Endothelial cell of umbilical vein (primary cell): Measurements from ENCODE around the gene NADK. TPM values are rescaled to one million over a fixed set of nuclear protein-coding genes. Genes with fewer than 3 reads are reported as not detected.

ENCODE experiments used
- BruUV-seq: library from RNA; stranded (reverse); fragments of 400-500 nt; replicated peaks from 2 replicates; lab custom pipeline; 2021; lab: Mats Ljungman, UMichigan
- CTCF ChIA-PET: fragments of 300-600, 350-600 bp; sonication (Branson Sonifier 250); formaldehyde crosslinking; loops from one replicate; lab custom pipeline; 2021; ENCODE audit warnings: antibody characterized with exemption, inconsistent platforms; lab: Charles Lee
- POLR2A ChIA-PET: fragments of 300-600, 350-600 bp; sonication (Branson Sonifier 250); formaldehyde crosslinking; loops from one replicate; lab custom pipeline; 2021; ENCODE audit warnings: antibody characterized with exemption, inconsistent platforms; lab: Charles Lee
- DNase-seq: peaks from one replicate; pipeline ENCODE4 v3.0.0-alpha.2; 2011; ENCODE audit warnings: low read depth, low spot score
- FAIRE-seq: peaks from 2 replicates; lab custom pipeline; 2011; peaks lifted over from hg19 to GRCh38; lab: Jason Lieb, UNC
- H2AFZ ChIP-seq: 2 replicates; pipeline ENCODE4 v1.6.0; 2012; ENCODE audit warnings: low read depth, low read length, control low read depth, inconsistent platforms
- H3K27ac ChIP-seq: 2 replicates; pipeline ENCODE4 v1.5.1; 2011; ENCODE audit warnings: low read depth, mild to moderate bottlenecking, control low read depth, low read length, moderate library complexity; ENCODE audit not compliant: insufficient read depth
- H3K27me3 ChIP-seq, 2 experiments: 2 replicates each; pipeline versions ENCODE4 v1.6.0 to v1.6.1; 2011; ENCODE audit warnings: low read length in 2 of 2, mixed read lengths in 1 of 2; ENCODE audit not compliant: control insufficient read depth in 2 of 2, insufficient read depth in 2 of 2
- H3K36me3 ChIP-seq, 2 experiments: 2 replicates in 1 of 2; 3 replicates in 1 of 2; pipeline ENCODE4 v1.5.1; 2011; ENCODE audit warnings: low read length in 2 of 2, mild to moderate bottlenecking in 1 of 2, moderate library complexity in 1 of 2; ENCODE audit not compliant: control insufficient read depth in 2 of 2, insufficient read depth in 2 of 2; ENCODE audit errors: extremely low read depth in 1 of 2
- H3K4me1 ChIP-seq: 3 replicates; pipeline ENCODE4 v1.5.1; 2011; ENCODE audit warnings: mild to moderate bottlenecking, low read length; ENCODE audit not compliant: control insufficient read depth, insufficient read depth; ENCODE audit errors: extremely low read depth
- H3K4me2 ChIP-seq: 2 replicates; pipeline ENCODE4 v1.6.1; 2011; ENCODE audit warnings: low read length, control low read depth, mixed read lengths; ENCODE audit not compliant: insufficient read depth
- H3K4me3 ChIP-seq, 3 experiments: fragments of 200-600 bp in 1 of 3; sonication (generic), shearing (Covaris generic) in 1 of 3; replicated peaks in 1 of 3; 2 replicates each; pipeline ENCODE4 v1.5.1; 2011 to 2016; ENCODE audit warnings: control low read depth in 3 of 3, low read length in 3 of 3, mild to moderate bottlenecking in 2 of 3, inconsistent platforms in 1 of 3, low read depth in 1 of 3, moderate library complexity in 1 of 3; ENCODE audit not compliant: insufficient read depth in 1 of 3
- H3K79me2 ChIP-seq: 2 replicates; pipeline ENCODE4 v1.6.0; 2012; ENCODE audit warnings: low read length, inconsistent platforms; ENCODE audit not compliant: control insufficient read depth, insufficient read depth
- H3K9ac ChIP-seq: replicated peaks from 2 replicates; pipeline ENCODE3; 2011; ENCODE audit warnings: low read length, control low read depth; ENCODE audit not compliant: insufficient read depth; ENCODE audit errors: extremely low read depth
- H3K9me1 ChIP-seq: replicated peaks from 3 replicates; pipeline ENCODE4 v1.6.0; 2011; ENCODE audit warnings: mild to moderate bottlenecking, low read length; ENCODE audit not compliant: control insufficient read depth, insufficient read depth; ENCODE audit errors: extremely low read depth
- H3K9me3 ChIP-seq: replicated peaks from 2 replicates; pipeline ENCODE4 v1.5.1; 2012; ENCODE audit warnings: low read length, inconsistent platforms; ENCODE audit not compliant: control insufficient read depth, insufficient read depth
- H4K20me1 ChIP-seq: replicated peaks from 2 replicates; pipeline ENCODE3; 2011; ENCODE audit warnings: mild to moderate bottlenecking, low read length; ENCODE audit not compliant: control insufficient read depth, insufficient read depth; ENCODE audit errors: extremely low read depth
- CTCF ChIP-seq, 2 donors: IDR thresholded peaks; 1 replicate in 1 of 2; 2 replicates in 1 of 2; pipeline ENCODE4 v1.5.1; 2011; ENCODE audit warnings: low read length in 2 of 2, mild to moderate bottlenecking in 2 of 2, moderate library complexity in 2 of 2, control low read depth in 1 of 2, inconsistent platforms in 1 of 2, low read depth in 1 of 2; ENCODE audit not compliant: insufficient read depth in 1 of 2; ENCODE audit errors: extremely low read depth in 1 of 2
- FOS ChIP-seq: IDR thresholded peaks from 2 replicates; pipeline ENCODE4 v1.6.1; 2011; ENCODE audit warnings: mild to moderate bottlenecking, low read length, moderate library complexity, borderline replicate concordance; ENCODE audit not compliant: insufficient read depth
- JUN ChIP-seq: IDR thresholded peaks from 2 replicates; pipeline ENCODE4 v1.6.1; 2011; ENCODE audit warnings: borderline replicate concordance, low read depth; ENCODE audit not compliant: insufficient read length, insufficient read depth
- POLR2A ChIP-seq: IDR thresholded peaks from 2 replicates; pipeline ENCODE4 v1.6.1; 2012; ENCODE audit warnings: low read depth, mild to moderate bottlenecking, control low read depth, low read length
- POLR2AphosphoS5 ChIP-seq: IDR thresholded peaks from 2 replicates; pipeline ENCODE4 v1.6.1; 2012; ENCODE audit warnings: low read depth, mild to moderate bottlenecking, control low read depth, low read length, moderate library complexity; ENCODE audit not compliant: insufficient read depth
- dilution Hi-C: fragments of 300-500 bp; cut with MboI; formaldehyde crosslinking; loops from one replicate; pipeline ENCODE4 v1.15.0; 2019; ENCODE audit warnings: low sequenced_read_pairs; ENCODE audit not compliant: extremely low pct_ligation_motif_present
- intact Hi-C: fragments of 100-400 bp; cut with micrococcal nuclease; formaldehyde crosslinking; loops from one replicate; pipeline ENCODE4 v1.10.0; 2022
- polyA plus RNA-seq, 4 experiments: library from polyadenylated mRNA; depleted of rRNA in 3 of 4; stranded (reverse) in 3 of 4; unstranded in 1 of 4; fragments of >200 nt; gene quantifications; 2 replicates each; pipeline versions ENCODE4 v1.2.1 to v1.2.3, GENCODE V29; 2011 to 2012; ENCODE audit warnings: missing spikeins in 1 of 4
- total RNA-seq: library from RNA; stranded (reverse); gene quantifications from 2 replicates; pipeline ENCODE4 v1.2.3, GENCODE V29; 2021
- TF ChIP-seq, protein P1 (sequence below): IDR thresholded peaks from 2 replicates; pipeline ENCODE4 v1.6.1; 2011; ENCODE audit not compliant: insufficient read depth, insufficient read length

NADK gene
- total and polyA plus RNA-seq, 2 donors (not counting 3 experiments of a cell fraction or from before 2014, with no cell fraction given) = 68.5 to 88.8 TPM

- Histone ChIP-seq H2AFZ (no peak overlapping the region), H3K27ac (no peak overlapping the region), H4K20me1 (no peaks in the 10 kb centered on the region), H3K79me2 (peaks cover 8% of the 10 kb centered on the region), H3K9me1 (no peaks in the 10 kb centered on the region), H3K4me3 (no peak overlapping the region), H3K4me1 (no peaks in the 10 kb centered on the region), H3K9ac (no peak overlapping the region), H3K4me2 (no peak overlapping the region), H3K36me3 (peaks cover 3 to 43% of the 10 kb centered on the region in 2 experiments), H3K9me3 (no peaks in the 10 kb centered on the region), H3K27me3 (no peaks in the 10 kb centered on the region)
- no peak for TF ChIP-seq FOS
- TF ChIP-seq JUN = no peak
- TF ChIP-seq POLR2A = no peak
- TF ChIP-seq CTCF (IDR thresholded peaks at IDR 0.05; ENCODE audit: extremely low read depth in 1 of 2, insufficient read depth in 1 of 2, low read depth in 1 of 2, low read length in 2 of 2) = no peak
- TF ChIP-seq, protein P1, sequence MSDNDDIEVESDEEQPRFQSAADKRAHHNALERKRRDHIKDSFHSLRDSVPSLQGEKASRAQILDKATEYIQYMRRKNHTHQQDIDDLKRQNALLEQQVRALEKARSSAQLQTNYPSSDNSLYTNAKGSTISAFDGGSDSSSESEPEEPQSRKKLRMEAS = no peak
- TF ChIP-seq POLR2AphosphoS5 = no peak
- POLR2A ChIA-PET = no interaction called here
- dilution Hi-C loops = no loop called here
- intact Hi-C loops = no loop called here
- CTCF ChIA-PET = no interaction called here
- no TSS peak for BruUV-seq
- FAIRE-seq (no peak), DNase-seq (no peak)
These were observed 18.0 kb downstream of the NADK start for GRCh38 chr1:1760345-1760650.
